GM11168 (cell line): ENCODE results near the gene CASP8.

Experiments
- in situ Hi-C: fragments of 300-500 bp; cut with MboI; formaldehyde crosslinking; loops from one replicate; pipeline ENCODE4 v1.12.0; 2022; ENCODE audit warnings: low sequenced_read_pairs; ENCODE audit not compliant: unreplicated experiment

Gene CASP8

GRCh38 chr2:201260302-201260800 lies at the start of gene CASP8:
TSS of gene CASP8 (plus strand) at chr2:201260536. CDS start at chr2:201266487, 5,951 bp downstream.
- in situ Hi-C loops, result no loop called here

GRCh38 chr2:201215963-201216362 lies 44.4 kb upstream of the CASP8 start:
- in situ Hi-C loops, result no loop called here

GRCh38 chr2:201216918-201217317 lies 43.4 kb upstream of the CASP8 start:
- in situ Hi-C loops, result no loop called here

GRCh38 chr2:201218780-201219179 lies 41.6 kb upstream of the CASP8 start:
- in situ Hi-C loops, result no loop called here

GRCh38 chr2:201219328-201220096 lies 40.8 kb upstream of the CASP8 start:
- in situ Hi-C loops, result no loop called here

- in situ Hi-C loops, result no loop called here
Measured at GRCh38 chr2:201220102-201220570, 40.2 kb upstream of the CASP8 start.

- in situ Hi-C loops, result no loop called here
Measured at GRCh38 chr2:201223089-201224073, 37.0 kb upstream of the CASP8 start.

- in situ Hi-C loops, result loop anchor here (5.0 kb wide), 1 partner anchor 41 kb away; no protein-coding TSS in a partner anchor
Measured at GRCh38 chr2:201228271-201228911, 31.9 kb upstream of the CASP8 start.

- in situ Hi-C loops, result loop anchor here (5.0 kb wide), 1 partner anchor 42 kb away; no protein-coding TSS in a partner anchor
Measured at GRCh38 chr2:201228912-201229290, 31.4 kb upstream of the CASP8 start.

GRCh38 chr2:201231781-201232466 lies 28.4 kb upstream of the CASP8 start:
- in situ Hi-C loops, result no loop called here

- in situ Hi-C loops, result no loop called here
Measured at GRCh38 chr2:201232467-201232815, 27.9 kb upstream of the CASP8 start.

GRCh38 chr2:201233192-201233811 lies 27.0 kb upstream of the CASP8 start:
- in situ Hi-C loops, result no loop called here

GRCh38 chr2:201233812-201234662 lies 26.3 kb upstream of the CASP8 start:
- in situ Hi-C loops, result no loop called here

GRCh38 chr2:201234663-201235135 lies 25.6 kb upstream of the CASP8 start:
- in situ Hi-C loops, result no loop called here

- in situ Hi-C loops, result no loop called here
Measured at GRCh38 chr2:201235860-201236811, 24.2 kb upstream of the CASP8 start.

- in situ Hi-C loops, result no loop called here
Measured at GRCh38 chr2:201237486-201238123, 22.7 kb upstream of the CASP8 start.
